Measurements from ENCODE around the gene KLK7.
"Not testable (repeated sequence)": the region's sequence is repeated elsewhere in the genome, so short reads cannot be mapped to it uniquely, and the experiment has no call there.

Gene KLK7

DNA sequence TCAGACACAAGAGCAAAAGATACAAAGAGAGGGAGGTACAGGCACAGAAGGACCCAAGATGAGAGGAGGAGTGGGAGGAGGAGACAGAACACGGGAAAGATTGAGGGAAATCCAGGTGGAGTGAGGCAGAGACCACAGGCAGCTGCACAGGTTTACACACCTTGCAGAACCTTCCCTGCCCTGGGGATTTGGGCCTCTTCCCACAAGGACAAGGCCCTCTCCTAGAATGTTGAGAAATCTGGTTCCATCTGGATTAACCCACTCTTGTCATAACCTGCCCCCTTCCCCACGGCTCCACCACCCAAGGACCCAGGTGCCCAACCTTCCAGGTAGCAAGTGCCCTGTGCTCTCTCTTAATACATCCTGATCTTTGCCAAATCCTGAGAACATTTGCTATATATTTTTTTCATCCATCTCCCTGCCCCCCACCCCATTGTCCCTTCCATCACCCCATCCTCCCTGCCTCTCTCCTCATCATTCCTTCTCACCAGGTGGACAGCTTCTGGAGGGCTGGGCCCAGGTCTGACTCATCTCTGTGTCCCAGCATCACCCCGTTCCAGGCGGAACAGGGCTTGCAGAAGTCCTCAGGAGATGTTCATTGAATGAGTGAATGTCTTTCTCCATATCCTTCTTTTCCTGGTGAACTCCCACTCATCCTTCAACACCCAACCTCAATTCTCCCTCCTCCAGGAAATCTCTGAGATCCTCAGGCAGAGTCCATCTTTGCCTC, 26.5 kb upstream of the KLK7 start:
- DNase-seq = no peak

- no peak for DNase-seq
Observed at GRCh38 chr19:51009061-51009891, 25.6 kb upstream of the KLK7 start.

DNA sequence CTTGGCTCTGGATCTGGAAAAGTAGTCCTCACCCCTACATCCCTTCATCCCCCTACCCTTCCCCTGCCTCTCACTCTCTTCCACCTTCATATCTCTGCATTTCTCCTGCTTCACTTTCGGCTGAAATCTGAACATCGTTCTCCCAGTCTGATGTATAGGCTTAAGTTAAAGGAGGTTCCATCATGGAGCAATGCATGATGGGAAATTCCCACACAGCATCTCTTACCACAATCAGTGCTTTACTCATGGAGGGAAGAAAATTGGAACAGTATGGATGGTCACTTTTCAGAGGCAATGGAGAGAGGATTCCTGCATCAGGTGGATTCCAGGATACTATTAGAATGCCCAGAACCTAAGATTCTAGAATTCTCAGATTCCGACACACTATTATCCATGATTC, 23.8 kb upstream of the KLK7 start:
- DNase-seq = no peak

DNA sequence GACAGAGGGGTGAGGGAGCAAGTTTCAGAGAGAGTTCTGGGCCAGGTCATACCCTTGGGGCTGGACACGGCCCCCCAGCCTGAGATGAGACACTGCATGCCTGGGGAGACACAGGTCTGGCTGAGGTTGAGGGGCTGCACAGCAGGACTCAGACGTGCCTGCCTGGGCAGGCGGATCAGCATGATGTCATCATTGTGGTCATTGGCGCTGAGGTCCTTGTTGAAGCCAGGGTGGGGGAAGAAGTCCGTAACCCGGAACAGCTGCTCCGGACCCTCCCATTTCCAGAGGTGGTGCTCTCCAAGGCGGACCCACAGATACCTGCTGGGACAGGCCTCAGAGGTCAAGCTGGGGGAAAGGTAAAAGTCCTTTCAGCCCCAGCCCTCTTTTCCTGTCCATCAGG, 22.7 kb upstream of the KLK7 start:
- no peak for DNase-seq

DNA sequence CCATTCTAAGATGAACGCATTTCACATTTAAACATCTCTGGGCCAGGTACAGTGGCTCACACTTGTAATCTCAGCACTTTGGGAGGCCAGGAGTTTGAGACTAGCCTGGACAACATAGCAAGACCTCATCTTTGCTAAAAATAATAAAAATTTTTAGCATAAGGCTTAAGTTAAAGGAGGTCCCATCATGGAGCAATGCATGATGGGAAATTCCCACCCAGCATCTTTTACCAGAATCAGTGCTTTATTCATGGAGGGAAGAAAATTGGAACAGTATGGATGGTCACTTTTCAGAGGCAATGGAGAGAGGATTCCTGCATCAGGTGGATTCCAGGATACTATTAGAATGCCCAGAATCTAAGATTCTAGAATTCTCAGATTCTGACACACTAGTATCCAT, 21.5 kb upstream of the KLK7 start:
- no peak for DNase-seq

- no peak for DNase-seq
Observed at GRCh38 chr19:51003316-51003715, 19.6 kb upstream of the KLK7 start.

DNA sequence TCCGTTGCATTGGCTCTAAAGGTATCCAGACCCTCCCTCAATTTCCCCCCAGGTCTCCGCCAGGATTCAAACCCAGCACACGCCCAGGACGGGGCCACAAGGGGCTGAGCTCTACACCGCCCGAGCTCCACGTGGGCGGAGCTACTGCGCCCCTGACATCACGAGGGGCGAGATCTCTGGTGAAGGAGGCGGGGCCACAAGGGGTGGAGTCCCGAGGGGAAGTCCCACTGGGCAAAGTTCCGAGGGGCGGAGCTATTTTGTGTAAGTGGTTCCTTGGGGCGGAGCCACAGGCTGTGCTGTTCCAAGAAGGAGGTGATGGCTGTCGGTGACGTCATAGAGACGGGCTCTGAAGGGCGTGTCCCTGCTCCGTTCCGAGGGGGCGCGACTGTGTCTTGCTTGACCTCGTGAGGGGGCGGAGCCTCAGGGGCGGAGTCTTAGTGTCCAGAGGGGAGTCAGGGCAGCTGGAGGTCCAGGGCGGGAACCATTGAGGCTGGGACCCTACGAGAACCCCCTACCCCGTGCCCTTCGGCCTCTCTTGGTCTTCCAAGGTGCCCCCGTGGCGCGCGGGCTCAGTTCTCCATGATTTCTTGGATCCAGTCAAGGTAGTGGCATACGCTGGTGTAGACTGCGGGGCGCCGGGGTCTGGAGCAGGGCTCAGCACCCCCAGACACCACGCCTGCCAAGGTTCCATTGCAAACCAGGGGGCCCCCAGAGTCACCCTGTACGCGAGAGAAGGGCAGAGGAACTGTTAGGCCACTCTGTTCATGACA, 19.0 kb upstream of the KLK7 start:
- DNase-seq = peak in 1 of 2 experiments; percentile 68

GRCh38 chr19:51002089-51002532, 18.4 kb upstream of the KLK7 start:
- DNase-seq = no peak

DNA sequence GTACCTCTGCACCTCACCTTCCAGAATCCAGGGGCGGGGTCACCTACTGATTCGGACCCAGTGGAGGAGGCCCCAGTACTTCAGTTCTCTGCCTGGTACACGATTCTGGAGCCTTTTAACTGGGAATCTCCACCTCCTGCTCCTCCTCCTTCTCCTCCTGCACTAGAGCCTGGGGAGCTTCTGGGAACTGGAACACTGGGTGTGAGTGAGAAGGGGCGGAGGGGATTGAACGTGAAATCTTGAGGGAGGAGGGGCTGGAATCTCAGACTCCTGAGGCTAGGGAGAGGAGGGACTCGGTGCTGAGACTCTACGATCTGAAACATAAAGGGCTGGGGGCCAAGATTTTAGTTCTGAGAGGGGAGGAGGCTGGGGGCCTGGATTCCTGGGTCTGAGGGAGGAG, 17.8 kb upstream of the KLK7 start, which contains the start of gene KLK8:
KLK8 (minus strand) TSS at position 90 of the 400 bp plus-strand sequence. CDS start 437 bp downstream, outside the sequence.
- no peak for DNase-seq

GRCh38 chr19:51000981-51001380, 17.3 kb upstream of the KLK7 start:
- peak in 1 of 2 experiments; percentile 17 for DNase-seq

GRCh38 chr19:51000426-51000825, 16.7 kb upstream of the KLK7 start:
- DNase-seq = no peak

- DNase-seq = no peak
Observed at GRCh38 chr19:50998686-50999085, 15.0 kb upstream of the KLK7 start.

DNA sequence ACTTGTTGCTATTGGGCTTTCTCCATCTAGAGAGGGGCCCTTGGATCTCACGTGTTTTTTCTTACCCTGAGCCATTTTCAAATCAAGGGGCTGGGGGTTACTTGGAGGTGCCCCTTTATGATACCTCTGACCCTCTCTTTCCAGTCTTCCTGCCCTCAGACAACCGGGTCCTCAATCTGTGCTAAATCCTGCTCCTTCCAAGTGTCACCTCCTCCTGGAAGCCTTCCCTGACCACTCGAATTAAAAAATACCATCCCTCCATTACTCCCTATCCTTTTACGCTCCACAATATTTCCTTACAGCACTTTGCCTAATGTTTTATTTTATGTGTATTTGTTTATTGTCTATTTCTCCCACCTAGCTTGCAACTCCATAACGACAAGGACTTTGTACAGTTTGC, 14.3 kb upstream of the KLK7 start:
- no peak for DNase-seq

GRCh38 chr19:50994129-50994528, 10.4 kb upstream of the KLK7 start:
- DNase-seq = peak in 1 of 2 experiments; percentile 21

DNA sequence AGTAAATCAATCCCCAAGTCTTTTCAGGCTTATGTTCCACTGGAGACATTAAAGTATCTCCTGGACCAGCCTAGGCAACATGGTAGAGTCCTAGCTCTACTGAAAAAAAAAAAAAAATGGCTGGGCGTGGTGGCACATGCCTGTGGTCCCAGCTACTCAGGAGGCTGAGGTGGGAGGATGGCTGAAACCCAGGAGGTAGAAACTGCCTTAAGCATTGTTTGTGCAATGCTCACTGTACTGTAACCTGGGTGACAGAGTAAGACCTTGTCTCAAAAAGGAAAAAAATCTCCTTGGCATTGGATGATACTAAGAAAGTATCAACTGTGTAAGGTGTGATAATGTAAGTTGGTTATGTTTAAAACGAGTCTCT, 8.9 kb upstream of the KLK7 start:
- no peak for DNase-seq

GRCh38 chr19:50984416-50984815, 699 bp upstream of the KLK7 start:
- DNase-seq = not testable (repeated sequence)

- no peak for DNase-seq
Observed at GRCh38 chr19:50982186-50982585, 1.5 kb downstream of the KLK7 start.

DNA sequence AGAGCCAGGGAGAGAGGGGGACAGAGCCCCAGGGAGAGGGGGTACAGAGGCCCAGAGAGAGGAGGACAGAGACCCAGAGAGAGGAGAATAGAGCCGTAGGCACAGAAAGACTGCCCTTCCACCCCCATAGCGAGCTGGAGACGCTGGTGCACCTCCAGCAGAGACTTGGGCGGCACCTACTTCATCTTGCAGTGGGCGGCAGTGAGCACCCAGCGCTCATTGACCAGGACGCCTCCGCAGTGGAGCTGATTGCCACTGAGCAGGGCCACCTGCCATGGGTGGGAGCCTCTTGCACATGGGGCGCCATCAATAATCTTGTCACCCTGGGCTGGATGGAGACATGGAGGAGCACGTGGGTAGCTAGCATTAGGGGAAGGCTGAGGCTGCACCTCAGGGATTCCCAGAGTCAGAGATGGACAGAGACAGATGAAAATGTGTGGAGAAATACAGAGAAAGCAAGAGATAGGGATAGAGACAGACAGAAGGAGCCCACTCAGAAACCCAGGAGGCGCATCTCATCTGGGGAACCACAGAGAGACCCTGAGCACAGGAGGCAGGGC, 2.0 kb downstream of the KLK7 start:
- no peak for DNase-seq

GRCh38 chr19:50980208-50980607, 3.5 kb downstream of the KLK7 start:
- DNase-seq = no peak

GRCh38 chr19:50979758-50980157, 4.0 kb downstream of the KLK7 start:
- DNase-seq = no peak

- DNase-seq = no peak
Observed at GRCh38 chr19:50978772-50979390, 4.8 kb downstream of the KLK7 start.

- no peak for DNase-seq
Observed at GRCh38 chr19:50977626-50978025, 6.1 kb downstream of the KLK7 start.

DNA sequence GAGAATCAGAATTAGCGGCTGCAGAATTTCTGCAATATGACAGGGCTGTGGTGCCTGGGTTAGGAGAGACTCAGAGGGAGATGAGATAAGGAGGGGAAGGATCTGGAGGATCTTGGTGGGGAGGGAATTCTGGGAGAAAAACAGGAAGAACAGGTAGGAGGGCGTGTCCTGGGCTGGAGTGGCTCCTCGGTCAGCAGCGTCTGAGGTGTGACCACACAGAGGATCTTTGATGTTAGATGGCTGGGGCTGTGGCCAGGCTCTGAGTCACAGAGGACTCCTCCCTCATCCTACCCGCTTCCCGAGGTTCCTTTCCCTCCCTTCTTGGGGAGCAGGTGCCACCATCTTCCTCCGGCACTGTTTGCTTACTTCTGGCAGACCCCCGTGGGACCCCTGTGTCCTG, 8.0 kb downstream of the KLK7 start:
- DNase-seq = no peak

All from NCI-H526 (cell line).